ENCODE measurements around the gene SAPCD2. TPM values are rescaled to one million over a fixed set of nuclear protein-coding genes. Genes with fewer than 3 reads are reported as not detected.

The SAPCD2 gene
- polyA plus RNA-seq, 1 donor from 2014 or later = 0.22 TPM

DNA sequence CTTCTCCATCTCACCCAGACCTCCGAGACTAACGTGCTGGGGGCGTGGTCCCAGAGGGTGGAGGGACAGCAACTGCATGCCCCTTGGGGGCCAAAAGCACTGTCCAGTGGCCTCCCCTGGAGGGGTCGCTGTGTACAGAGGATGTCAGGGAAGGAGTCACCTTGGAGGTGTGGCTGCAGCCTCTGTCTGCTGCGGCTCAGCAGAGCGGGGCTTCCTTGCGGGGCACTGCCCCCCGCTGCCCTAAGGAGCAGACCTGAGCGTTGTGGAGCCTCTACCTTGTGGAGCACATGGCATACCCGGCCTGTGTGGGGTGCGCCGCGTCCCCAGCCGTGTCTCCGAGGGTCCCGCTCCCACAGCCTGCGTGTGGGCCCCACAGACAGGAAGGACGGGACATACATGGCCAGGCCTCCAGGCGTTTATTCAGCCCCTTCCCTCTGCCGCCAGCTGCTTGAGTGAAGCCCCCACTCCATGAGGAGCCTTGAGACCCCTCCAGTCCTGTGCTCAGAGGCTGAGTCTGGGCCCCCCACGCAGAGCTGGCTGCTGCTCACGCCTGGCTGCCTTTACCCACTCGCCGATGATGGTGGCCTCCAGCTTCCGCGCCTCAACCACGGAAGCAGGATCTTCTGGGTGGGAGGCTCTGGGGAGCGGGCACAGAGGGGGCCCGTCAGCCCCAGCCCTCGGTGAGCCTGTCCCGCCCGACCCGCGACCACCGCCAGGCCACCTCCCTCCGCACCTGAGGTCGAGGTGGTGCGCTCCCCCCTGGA is 40.0 kb upstream of the SAPCD2 start:
- H3K36me3 ChIP-seq (ENCODE audit: insufficient read depth, low read length) = no peaks in the 10 kb centered on the region
- no peak overlapping the region for H3K9ac ChIP-seq (ENCODE audit: low read length)
- no peak overlapping the region for H3K27ac ChIP-seq (ENCODE audit: low read length)
- H3K9me3 ChIP-seq (ENCODE audit: low read length) = no peaks in the 10 kb centered on the region
- H2AFZ ChIP-seq (ENCODE audit: low read depth, low read length) = no peak overlapping the region
- peaks cover 10% of the 10 kb centered on the region for H3K27me3 ChIP-seq (ENCODE audit: insufficient read depth, low read depth, low read length)
- H3K4me2 ChIP-seq (ENCODE audit: low read length) = no peak overlapping the region
- TF ChIP-seq EZH2 (IDR thresholded peaks at IDR 0.05; ENCODE audit: borderline replicate concordance, insufficient read depth, low read length, poor library complexity, severe bottlenecking) (no peak), MXI1 (conservative IDR thresholded peaks at IDR 0.05; ENCODE audit: poor library complexity, severe bottlenecking) (no peak), POLR2AphosphoS5 (IDR thresholded peaks at IDR 0.05) (no peak), EP300 (conservative IDR thresholded peaks at IDR 0.05; ENCODE audit: poor library complexity, severe bottlenecking) (no peak), REST (IDR thresholded peaks at IDR 0.05; ENCODE audit: borderline replicate concordance) (no peak), SMC3 (conservative IDR thresholded peaks at IDR 0.05; ENCODE audit: poor library complexity) (no peak), TAF1 (IDR thresholded peaks at IDR 0.05; ENCODE audit: low read depth) (no peak), RAD21 (conservative IDR thresholded peaks at IDR 0.05) (no peak), CTCF (IDR thresholded peaks at IDR 0.05; ENCODE audit: poor library complexity, severe bottlenecking) (no peak)
- no peak overlapping the region for H3K4me3 ChIP-seq (ENCODE audit: low read length)
- no peaks in the 10 kb centered on the region for H4K20me1 ChIP-seq (ENCODE audit: insufficient read depth)
- H3K9me2 ChIP-seq (ENCODE audit: insufficient read depth, low read length) = no peaks in the 10 kb centered on the region
- H3K79me2 ChIP-seq (replicated peaks; ENCODE audit: insufficient read depth, low read length) = no peaks in the 10 kb centered on the region
- H3F3A ChIP-seq (ENCODE audit: insufficient read depth, low read length, poor library complexity, severe bottlenecking) = no peaks in the 10 kb centered on the region

- Histone ChIP-seq H3F3A (ENCODE audit: insufficient read depth, low read length, poor library complexity, severe bottlenecking) (no peaks in the 10 kb centered on the region), H3K36me3 (ENCODE audit: insufficient read depth, low read length) (no peaks in the 10 kb centered on the region), H4K20me1 (ENCODE audit: insufficient read depth) (no peaks in the 10 kb centered on the region), H3K9ac (ENCODE audit: low read length) (no peak overlapping the region), H3K9me3 (ENCODE audit: low read length) (no peaks in the 10 kb centered on the region), H3K4me3 (ENCODE audit: low read length) (no peak overlapping the region), H3K9me2 (ENCODE audit: insufficient read depth, low read length) (no peaks in the 10 kb centered on the region), H3K79me2 (replicated peaks; ENCODE audit: insufficient read depth, low read length) (no peaks in the 10 kb centered on the region), H3K27ac (ENCODE audit: low read length) (no peak overlapping the region), H2AFZ (ENCODE audit: low read depth, low read length) (no peak overlapping the region), H3K27me3 (ENCODE audit: insufficient read depth, low read depth, low read length) (peaks cover 4% of the 10 kb centered on the region), H3K4me2 (ENCODE audit: low read length) (no peak overlapping the region)
- TF ChIP-seq SMC3 (conservative IDR thresholded peaks at IDR 0.05; ENCODE audit: poor library complexity) = no peak
- TF ChIP-seq EP300 (conservative IDR thresholded peaks at IDR 0.05; ENCODE audit: poor library complexity, severe bottlenecking) = no peak
Measured at GRCh38 chr9:137109250-137110146, 39.1 kb upstream of the SAPCD2 start.
